ACHN (cell line): Measurements from ENCODE around the gene ATP1A3.

Experiments
- DNase-seq: peaks from one replicate; pipeline ENCODE4 v3.0.0-alpha.2; 2015
- in situ Hi-C: cut with HindIII; loops from 2 replicates; pipeline ENCODE4 v1.10.0; 2017; ENCODE audit warnings: low sequenced_read_pairs, low pct_ligation_motif_present, low pct_unique_long_range_greater_than_20kb

ATP1A3 gene

GRCh38 chr19:41925208-41926003 lies 68.6 kb downstream of the ATP1A3 start:
- in situ Hi-C loops, result no loop called here
- DNase-seq, result no peak

GRCh38 chr19:41924151-41925145 lies 69.6 kb downstream of the ATP1A3 start:
- in situ Hi-C loops, result no loop called here
- no peak for DNase-seq

- in situ Hi-C loops, result no loop called here
- no peak for DNase-seq
Measured at GRCh38 chr19:41923045-41923788, 70.8 kb downstream of the ATP1A3 start.

GRCh38 chr19:41922585-41922984 lies 71.4 kb downstream of the ATP1A3 start:
- DNase-seq, result no peak
- in situ Hi-C loops, result no loop called here

DNA sequence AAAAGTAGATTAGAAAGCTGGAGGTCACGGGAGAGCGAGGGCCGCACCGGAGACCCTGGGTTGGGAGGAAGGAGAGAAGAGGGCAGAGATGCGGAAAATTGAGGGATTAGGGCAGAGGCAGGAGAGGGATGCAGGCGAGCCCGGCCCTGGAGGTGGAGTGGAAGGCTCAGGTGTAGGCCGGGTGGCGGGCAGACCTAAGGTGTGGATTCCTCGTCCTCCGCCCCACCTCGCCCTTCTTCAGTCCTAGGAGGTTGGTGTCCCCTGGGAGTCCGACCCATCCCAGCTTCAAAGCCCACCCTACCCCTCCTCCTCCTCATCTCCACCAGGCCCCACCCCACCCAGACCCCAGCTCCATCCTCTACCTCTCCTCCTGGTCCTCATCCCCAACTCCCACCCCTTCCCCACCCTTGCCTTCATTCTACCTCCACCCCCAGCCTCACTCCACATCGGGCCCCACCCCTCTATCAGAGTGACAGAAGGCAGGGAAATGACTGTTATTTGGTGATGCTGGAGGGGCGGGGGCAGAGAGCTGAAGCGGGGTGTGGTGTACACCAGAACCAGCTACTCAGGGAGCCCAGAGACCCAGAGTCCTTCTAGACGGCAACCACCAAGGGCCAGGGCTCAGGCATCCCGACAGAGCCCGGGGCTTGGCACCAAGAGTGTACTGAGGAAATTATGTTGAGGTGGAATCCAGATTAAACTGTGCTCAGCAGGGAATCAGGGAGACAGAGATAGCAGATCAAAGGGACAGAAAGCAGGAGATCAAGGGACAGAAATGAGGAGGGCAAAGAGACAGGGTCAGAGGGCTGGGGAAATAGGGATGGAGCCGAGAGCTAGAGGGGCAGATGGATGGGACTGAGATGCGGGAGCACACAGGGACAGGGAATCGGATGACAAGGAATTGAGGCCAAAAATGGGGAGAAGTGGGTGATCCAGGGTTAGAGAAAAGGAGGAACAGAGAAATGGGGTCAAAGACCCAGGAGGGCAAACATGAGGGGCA lies 72.2 kb downstream of the ATP1A3 start:
- in situ Hi-C loops, result no loop called here

GRCh38 chr19:41920882-41921576 lies 73.0 kb downstream of the ATP1A3 start:
- in situ Hi-C loops, result no loop called here

More for the DNA sequence above, 72.2 kb downstream of the ATP1A3 start:
- DNase-seq, result no peak

GRCh38 chr19:41919948-41920712 lies 73.9 kb downstream of the ATP1A3 start:
- in situ Hi-C loops, result no loop called here

More at GRCh38 chr19:41920882-41921576, 73.0 kb downstream of the ATP1A3 start:
- no peak for DNase-seq

DNA sequence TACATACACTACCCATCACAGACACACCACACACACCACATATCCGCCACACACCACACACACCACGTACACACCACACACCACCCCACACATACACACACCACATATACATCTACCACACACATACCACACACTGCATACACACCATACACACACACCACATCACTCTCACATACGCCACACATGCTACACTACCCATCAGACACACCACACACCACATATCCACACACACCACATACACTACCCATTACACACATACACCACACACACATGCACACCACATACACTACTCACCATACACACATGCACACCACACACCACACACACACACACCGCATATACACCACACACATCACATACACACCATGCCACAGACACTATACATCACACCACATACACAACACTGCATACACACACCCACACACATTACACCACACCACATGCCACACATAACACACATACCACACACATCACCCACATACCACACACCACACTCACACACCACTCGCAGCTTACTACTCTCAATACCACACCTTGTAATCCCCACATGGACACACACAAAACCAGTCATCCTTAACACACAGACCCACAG lies 75.3 kb downstream of the ATP1A3 start:
- in situ Hi-C loops, result no loop called here
- DNase-seq, result no peak

More at GRCh38 chr19:41919948-41920712, 73.9 kb downstream of the ATP1A3 start:
- no peak for DNase-seq

DNA sequence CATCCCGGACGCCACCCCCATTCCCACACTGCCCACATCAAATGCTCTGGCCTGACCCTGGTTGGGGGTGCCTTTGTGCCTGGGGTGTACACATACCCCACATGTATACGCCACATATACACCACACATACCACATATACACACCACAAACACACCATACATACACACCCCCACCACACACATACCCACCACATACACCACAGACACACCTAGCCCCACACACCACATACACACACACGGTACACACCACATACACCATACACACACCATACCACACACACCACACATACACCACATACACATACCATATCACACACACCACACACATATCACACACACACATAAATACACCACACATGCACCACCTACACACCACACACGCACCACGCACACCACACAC lies 75.9 kb downstream of the ATP1A3 start:
- in situ Hi-C loops, result no loop called here

GRCh38 chr19:41917676-41918075 lies 76.4 kb downstream of the ATP1A3 start:
- in situ Hi-C loops, result no loop called here
- no peak for DNase-seq

More for the DNA sequence above, 75.9 kb downstream of the ATP1A3 start:
- no peak for DNase-seq
